GM12874 (cell line): ENCODE data around the gene ABHD14A.

Experiments
- TF ChIP-seq, protein P1 (sequence below): IDR thresholded peaks from 2 replicates; pipeline ENCODE4 v1.5.1; 2011; ENCODE audit warnings: low read depth, mild to moderate bottlenecking, control low read depth, low read length, moderate library complexity; ENCODE audit not compliant: insufficient read depth

ABHD14A gene

GRCh38 chr3:51955893-51956770 is 18.7 kb upstream of the ABHD14A start:
- TF ChIP-seq, protein P1, sequence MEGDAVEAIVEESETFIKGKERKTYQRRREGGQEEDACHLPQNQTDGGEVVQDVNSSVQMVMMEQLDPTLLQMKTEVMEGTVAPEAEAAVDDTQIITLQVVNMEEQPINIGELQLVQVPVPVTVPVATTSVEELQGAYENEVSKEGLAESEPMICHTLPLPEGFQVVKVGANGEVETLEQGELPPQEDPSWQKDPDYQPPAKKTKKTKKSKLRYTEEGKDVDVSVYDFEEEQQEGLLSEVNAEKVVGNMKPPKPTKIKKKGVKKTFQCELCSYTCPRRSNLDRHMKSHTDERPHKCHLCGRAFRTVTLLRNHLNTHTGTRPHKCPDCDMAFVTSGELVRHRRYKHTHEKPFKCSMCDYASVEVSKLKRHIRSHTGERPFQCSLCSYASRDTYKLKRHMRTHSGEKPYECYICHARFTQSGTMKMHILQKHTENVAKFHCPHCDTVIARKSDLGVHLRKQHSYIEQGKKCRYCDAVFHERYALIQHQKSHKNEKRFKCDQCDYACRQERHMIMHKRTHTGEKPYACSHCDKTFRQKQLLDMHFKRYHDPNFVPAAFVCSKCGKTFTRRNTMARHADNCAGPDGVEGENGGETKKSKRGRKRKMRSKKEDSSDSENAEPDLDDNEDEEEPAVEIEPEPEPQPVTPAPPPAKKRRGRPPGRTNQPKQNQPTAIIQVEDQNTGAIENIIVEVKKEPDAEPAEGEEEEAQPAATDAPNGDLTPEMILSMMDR = peak; percentile 64

DNA sequence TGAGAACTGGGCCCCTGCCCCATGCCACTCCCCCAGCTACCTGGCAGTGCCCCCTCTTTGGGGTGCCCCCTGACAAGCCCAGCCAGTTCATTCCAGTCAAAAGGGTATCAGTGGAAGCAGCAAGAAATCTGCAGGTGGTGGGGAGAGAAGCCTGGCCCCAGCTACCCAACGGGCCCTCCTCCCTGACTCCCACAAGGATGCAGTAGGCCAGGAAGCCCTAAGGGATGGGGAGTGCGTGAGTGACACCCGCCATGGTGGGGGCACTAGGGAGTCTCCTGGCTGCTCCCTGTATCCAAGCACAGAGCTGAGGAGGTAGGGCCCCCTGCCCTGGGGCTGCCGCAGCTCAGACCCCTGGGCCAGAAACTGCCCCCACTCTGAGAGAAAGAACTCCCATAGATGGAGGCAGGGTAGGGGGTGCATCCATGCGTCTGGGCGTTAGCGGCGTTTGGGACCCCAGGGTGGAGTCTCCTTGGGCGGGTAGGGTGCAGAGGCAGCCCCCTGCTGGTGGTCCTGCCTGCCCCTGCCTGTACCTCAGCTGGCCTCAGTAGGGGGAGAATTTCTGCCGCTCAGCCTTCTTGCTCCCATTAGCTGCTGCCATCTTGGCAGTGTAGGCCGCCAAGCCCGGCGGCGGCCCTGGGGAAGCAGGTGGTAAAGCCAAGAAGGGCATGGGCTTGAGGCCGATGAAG is 17.2 kb upstream of the ABHD14A start:
- TF ChIP-seq, protein P1 = no peak

DNA sequence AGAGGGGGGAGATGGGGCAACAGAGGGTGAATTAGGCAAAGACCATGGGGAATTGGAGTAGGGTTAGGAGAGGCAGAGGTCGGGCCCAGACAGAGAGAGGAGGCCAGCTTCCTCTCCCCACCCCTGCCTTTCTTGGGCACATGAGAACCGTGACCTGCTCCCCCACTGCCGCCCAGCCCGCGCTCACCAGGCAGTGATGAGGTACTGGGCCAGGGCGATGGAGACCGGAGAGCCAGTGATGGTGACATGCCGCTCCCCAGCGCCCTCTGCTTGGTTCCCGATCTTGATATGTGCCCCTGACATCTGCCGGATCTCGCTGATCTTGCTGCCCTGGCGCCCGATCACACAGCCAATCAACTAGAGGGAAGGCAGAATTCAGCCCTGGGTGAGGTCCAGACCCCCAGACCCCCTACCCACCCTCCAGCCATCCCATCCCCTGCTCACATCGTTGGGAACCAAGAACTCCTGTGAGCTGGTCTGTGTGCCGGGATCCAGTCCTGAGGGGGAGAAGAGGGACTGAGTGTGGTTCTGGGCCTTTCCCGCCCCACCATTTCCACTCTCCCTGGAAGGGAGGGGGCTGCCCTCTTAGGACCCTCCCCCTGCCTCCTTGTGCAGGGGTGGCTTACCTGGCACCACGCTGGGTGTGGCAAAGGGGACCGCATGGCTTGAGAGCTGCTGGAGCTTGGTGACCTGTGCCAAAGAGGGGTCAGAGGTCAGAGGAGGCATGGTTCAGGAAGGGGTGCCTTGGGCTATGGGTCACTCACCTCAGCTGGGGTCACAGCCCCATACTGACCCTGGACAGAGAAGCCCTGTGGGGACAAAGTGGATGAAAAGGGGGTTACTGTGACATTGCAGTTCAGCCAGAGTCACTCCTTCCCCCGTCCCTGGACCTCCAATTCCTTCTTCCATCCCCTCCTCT is 16.0 kb upstream of the ABHD14A start:
- TF ChIP-seq, protein P1 = no peak

DNA sequence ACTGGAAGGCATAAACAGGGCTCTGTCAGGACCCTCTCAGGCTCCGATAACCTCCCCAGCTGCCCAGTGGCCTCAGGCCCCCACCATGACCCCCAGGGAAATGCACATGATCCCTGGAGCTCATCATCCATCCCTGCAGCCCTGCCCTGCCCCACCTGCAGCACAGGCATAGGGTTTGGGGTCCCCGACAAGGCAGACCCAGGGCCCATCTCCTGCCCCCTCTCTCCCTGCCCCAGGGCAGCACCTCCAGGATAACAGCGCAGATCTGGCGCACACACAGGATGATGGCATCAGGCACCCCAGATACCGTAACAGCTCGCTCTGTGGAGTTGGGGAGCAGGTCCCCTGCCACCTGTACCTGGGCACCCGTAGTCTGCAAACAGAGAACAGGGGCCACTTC is 15.2 kb upstream of the ABHD14A start:
- TF ChIP-seq, protein P1 = no peak

DNA sequence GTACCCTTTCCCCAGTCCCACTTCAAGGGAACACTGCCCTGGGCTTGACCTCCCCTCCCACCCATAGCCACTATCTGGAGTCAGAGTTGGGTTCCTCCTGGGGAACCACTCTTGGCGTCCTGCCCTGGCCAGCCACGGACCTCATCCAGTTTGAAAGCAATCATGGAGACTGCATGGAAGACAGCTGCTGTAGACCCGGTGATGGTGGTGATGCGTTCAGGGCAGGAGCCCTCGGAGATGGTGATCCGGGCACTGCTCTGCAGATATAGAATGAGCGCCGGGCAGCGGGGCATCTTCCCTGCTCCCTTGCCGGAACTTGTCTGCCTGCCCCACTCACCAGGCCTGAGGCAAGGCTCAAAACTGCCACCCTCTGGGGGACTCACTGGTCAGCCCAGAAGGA is 14.5 kb upstream of the ABHD14A start:
- TF ChIP-seq, protein P1 = no peak

- TF ChIP-seq, protein P1 = no peak
Observed at GRCh38 chr3:51961011-51961410, 13.9 kb upstream of the ABHD14A start.
